SHP77 (cell line): ENCODE data around the gene METTL22.
"Not testable (repeated sequence)": the region's sequence is repeated elsewhere in the genome, so short reads cannot be mapped to it uniquely, and the experiment has no call there.

Experiments used
- DNase-seq, 2 experiments: peaks; one replicate each; lab custom pipeline; 2025; lab: John Stamatoyannopoulos, UW

Gene METTL22

GRCh38 chr16:8631818-8632465 lies 10.4 kb downstream of the METTL22 start:
- no peak for DNase-seq

GRCh38 chr16:8632675-8633182 lies 11.2 kb downstream of the METTL22 start:
- no peak for DNase-seq

GRCh38 chr16:8634991-8635736 lies 13.7 kb downstream of the METTL22 start:
- DNase-seq, result peak; percentile 35 to 41

GRCh38 chr16:8639694-8640093 lies 18.2 kb downstream of the METTL22 start:
- no peak for DNase-seq

- DNase-seq, result no peak
Measured at GRCh38 chr16:8641671-8642070, 20.2 kb downstream of the METTL22 start.

GRCh38 chr16:8642146-8642545 lies 20.6 kb downstream of the METTL22 start:
- DNase-seq, result no peak

GRCh38 chr16:8644211-8645140 lies 23.0 kb downstream of the METTL22 start:
- DNase-seq, result no peak

GRCh38 chr16:8645141-8645521 lies 23.6 kb downstream of the METTL22 start:
- no peak for DNase-seq

- DNase-seq, result no peak
Measured at GRCh38 chr16:8645831-8646230, 24.3 kb downstream of the METTL22 start.

GRCh38 chr16:8646326-8647053 lies 25.0 kb downstream of the METTL22 start:
- no peak for DNase-seq

GRCh38 chr16:8647721-8648318 lies 26.3 kb downstream of the METTL22 start:
- DNase-seq, result no peak

- DNase-seq, result no peak
Measured at GRCh38 chr16:8648877-8649276, 27.4 kb downstream of the METTL22 start.

GRCh38 chr16:8649829-8650554 lies 28.5 kb downstream of the METTL22 start:
- DNase-seq, result no peak

- not testable (repeated sequence) for DNase-seq
Measured at GRCh38 chr16:8651958-8652357, 30.5 kb downstream of the METTL22 start.

GRCh38 chr16:8655184-8655717 lies 33.8 kb downstream of the METTL22 start:
- peak; percentile 23 to 59 for DNase-seq

GRCh38 chr16:8656376-8656775 lies 34.9 kb downstream of the METTL22 start:
- no peak for DNase-seq

- DNase-seq, result peak; percentile 67 to 69
Measured at GRCh38 chr16:8660841-8661301, 39.4 kb downstream of the METTL22 start.

- DNase-seq, result no peak
Measured at GRCh38 chr16:8661703-8662102, 40.2 kb downstream of the METTL22 start.

- no peak for DNase-seq
Measured at GRCh38 chr16:8663192-8664089, 41.9 kb downstream of the METTL22 start.
